Ovary (tissue), 9 donors: Measurements from ENCODE around the gene UBE2A. TPM values are rescaled to one million over a fixed set of nuclear protein-coding genes. Genes with fewer than 3 reads are reported as not detected.

Experiments used
- DNase-seq, 5 donors: peaks; one replicate each; pipeline ENCODE4 v3.0.0-alpha.2; 2019 to 2020
- H3K27ac ChIP-seq, 2 donors: fragments of 200-600 bp; one replicate each; pipeline versions ENCODE4 v1.5.1 to v1.8.0; 2019 to 2022
- H3K27me3 ChIP-seq: fragments of 200-600 bp; one replicate; pipeline ENCODE4 v1.8.0; 2022
- H3K36me3 ChIP-seq: fragments of 200-600 bp; sonication (generic); one replicate; pipeline ENCODE4 v1.5.1; 2019
- H3K4me1 ChIP-seq: one replicate; pipeline ENCODE4 v1.8.1; 2013; ENCODE audit warnings: mild to moderate bottlenecking, moderate library complexity; ENCODE audit not compliant: insufficient read depth
- H3K4me3 ChIP-seq: fragments of 200-600 bp; sonication (generic); one replicate; pipeline ENCODE4 v1.5.1; 2017
- H3K9me3 ChIP-seq, 2 donors: fragments of 200-600 bp in 1 of 2; sonication (generic) in 1 of 2; one replicate each; pipeline versions ENCODE4 v1.5.1 to v1.8.1; 2013 to 2019; ENCODE audit warnings: mild to moderate bottlenecking in 1 of 2, moderate library complexity in 1 of 2
- EP300 ChIP-seq: sonication (generic); formaldehyde crosslinking; IDR thresholded peaks from one replicate; pipeline ENCODE4 v1.6.1; 2017; ENCODE audit warnings: antibody characterized with exemption
- POLR2A ChIP-seq: fragments of 450-650 bp; IDR thresholded peaks from one replicate; pipeline ENCODE4 v1.6.1; 2017; ENCODE audit warnings: antibody characterized with exemption, mild to moderate bottlenecking, moderate library complexity
- WGBS, 3 donors: extraction: QIAGEN DNeasy Blood & Tissue Kit in 1 of 3; methylation state at CpG; one replicate each; pipeline versions ENCODE4 v1.1.5 to v1.1.7; 2013 to 2017; 5-methylcytosine and 5-hydroxymethylcytosine counted together
- intact Hi-C, 4 donors: fragments of 100-400 bp; cut with DNase I; formaldehyde crosslinking; loops; one replicate each; pipeline versions ENCODE4 v1.11.0 to v1.15.1; 2022 to 2023
- polyA plus RNA-seq, 2 donors: library from polyadenylated mRNA; stranded (reverse); fragments of 200-250 nt in 1 of 2; fragments of 350-450 nt in 1 of 2; fragmentation: Illumina TruSeq in 1 of 2; extraction: RNeasy Lipid Tissue Mini Kit (QIAGEN cat#74804) in 1 of 2; gene quantifications; one replicate each; pipeline ENCODE4 v1.2.3, GENCODE V29; 2013 to 2014
- total RNA-seq, 7 donors: library from RNA; depleted of rRNA in 2 of 7; stranded (reverse); fragments of >200 nt in 2 of 7; fragmentation: NEBNext Ultra II Directional in 3 of 7; extraction: Animal tissue kit (Norgen Biotek cat#: 25700) in 3 of 7; gene quantifications; one replicate each; pipeline versions ENCODE4 v1.1.0 to v1.2.4, GENCODE V29; 2016 to 2023
- TF ChIP-seq, protein P1 (sequence below), 3 donors: fragments of 450-650 bp in 2 of 3; fragments of 200-600 bp in 1 of 3; IDR thresholded peaks; one replicate each; pipeline versions ENCODE4 v1.5.1 to v1.8.0; 2016 to 2022; ENCODE audit warnings: antibody characterized with exemption in 3 of 3, mild to moderate bottlenecking in 1 of 3
- donor health status: DM: no; HTN: no; CAD: no; lungs with moderate emphysema.
- donor health status: DM: no; HTN: no; CAD: no.
- donor health status: Bipolar disorder and iron deficiency.
- donor health status: DM: yes; HTN: yes; CAD: no.
- donor health status: DM: no; HTN: no; CAD: no.
- donor health status: DM: yes; HTN: yes; CAD: no.

Gene UBE2A
- total and polyA plus RNA-seq, 9 donors = 25.0 to 86.0 (median 30.2) TPM

DNA sequence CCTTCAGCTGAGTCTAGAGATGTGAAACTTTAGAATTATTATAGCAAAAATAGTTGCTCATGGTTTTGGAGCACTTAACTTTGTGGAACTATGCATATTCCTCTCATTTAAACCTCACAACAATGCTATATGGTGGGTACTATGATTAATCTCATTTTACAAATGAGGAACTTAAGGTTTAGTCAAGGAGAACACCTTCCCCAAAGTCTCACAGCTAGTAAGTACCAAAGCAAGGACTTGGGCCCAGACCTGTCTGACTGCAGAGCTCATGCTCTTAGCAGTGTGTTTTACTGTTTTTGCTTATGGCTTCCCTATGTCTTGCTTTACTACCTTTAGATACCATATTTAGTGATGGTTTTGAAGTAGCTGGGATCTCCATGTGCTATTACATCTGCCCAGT, 5.1 kb downstream of the UBE2A start:
- TF ChIP-seq POLR2A (no peak), EP300 (no peak)
- TF ChIP-seq, protein P1, sequence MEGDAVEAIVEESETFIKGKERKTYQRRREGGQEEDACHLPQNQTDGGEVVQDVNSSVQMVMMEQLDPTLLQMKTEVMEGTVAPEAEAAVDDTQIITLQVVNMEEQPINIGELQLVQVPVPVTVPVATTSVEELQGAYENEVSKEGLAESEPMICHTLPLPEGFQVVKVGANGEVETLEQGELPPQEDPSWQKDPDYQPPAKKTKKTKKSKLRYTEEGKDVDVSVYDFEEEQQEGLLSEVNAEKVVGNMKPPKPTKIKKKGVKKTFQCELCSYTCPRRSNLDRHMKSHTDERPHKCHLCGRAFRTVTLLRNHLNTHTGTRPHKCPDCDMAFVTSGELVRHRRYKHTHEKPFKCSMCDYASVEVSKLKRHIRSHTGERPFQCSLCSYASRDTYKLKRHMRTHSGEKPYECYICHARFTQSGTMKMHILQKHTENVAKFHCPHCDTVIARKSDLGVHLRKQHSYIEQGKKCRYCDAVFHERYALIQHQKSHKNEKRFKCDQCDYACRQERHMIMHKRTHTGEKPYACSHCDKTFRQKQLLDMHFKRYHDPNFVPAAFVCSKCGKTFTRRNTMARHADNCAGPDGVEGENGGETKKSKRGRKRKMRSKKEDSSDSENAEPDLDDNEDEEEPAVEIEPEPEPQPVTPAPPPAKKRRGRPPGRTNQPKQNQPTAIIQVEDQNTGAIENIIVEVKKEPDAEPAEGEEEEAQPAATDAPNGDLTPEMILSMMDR (IDR thresholded peaks at IDR 0.05) = no peak
- no peaks in the 10 kb centered on the region for H3K36me3 ChIP-seq
- no peaks in the 10 kb centered on the region for H3K4me1 ChIP-seq
- H3K9me3 ChIP-seq = no peaks in the 10 kb centered on the region
- H3K4me3 ChIP-seq = no peak overlapping the region
- intact Hi-C loops = no loop called here
- H3K27ac ChIP-seq = no peak overlapping the region
- DNase-seq = no peak
- H3K27me3 ChIP-seq = no peaks in the 10 kb centered on the region

DNA sequence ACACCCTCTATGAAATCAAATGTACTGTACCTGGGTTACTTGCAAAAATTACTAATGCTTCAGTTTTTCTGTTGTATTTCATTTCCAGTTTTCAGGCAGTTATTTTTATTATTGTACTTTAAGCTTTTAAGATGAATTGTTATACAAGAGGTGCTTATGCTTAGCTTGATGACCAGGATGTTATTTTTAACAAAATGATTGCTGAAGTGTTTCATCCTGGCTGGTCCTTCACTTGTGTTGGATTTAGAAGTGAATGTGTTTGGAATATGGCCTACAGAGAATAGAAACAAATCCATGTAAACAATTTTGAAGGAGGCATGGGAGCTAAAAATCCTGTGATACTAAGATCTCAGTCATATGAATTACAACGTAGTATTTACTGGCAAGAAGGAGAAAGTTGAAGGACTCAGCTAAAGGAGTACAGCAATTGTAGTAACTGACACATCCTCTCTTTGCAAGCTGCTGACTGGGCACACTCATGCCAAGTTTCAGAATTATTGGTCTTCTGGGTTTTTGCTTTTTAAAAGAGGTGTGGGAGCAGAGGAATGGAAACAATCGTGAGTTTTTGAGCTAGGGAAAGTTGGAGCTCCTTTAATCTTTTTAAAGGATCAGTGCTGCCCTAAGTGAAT, 9.2 kb downstream of the UBE2A start:
- no peaks in the 10 kb centered on the region for H3K9me3 ChIP-seq
- H3K27me3 ChIP-seq = no peaks in the 10 kb centered on the region
- TF ChIP-seq POLR2A = no peak
- no peak for TF ChIP-seq EP300
- TF ChIP-seq, protein P1 (IDR thresholded peaks at IDR 0.05) = no peak
- WGBS, 3 donors = 19 to 29% (median 21%) methylated on average over 2 of the region's 2 CpGs
- H3K27ac ChIP-seq = no peak overlapping the region
- intact Hi-C loops = no loop called here
- H3K4me3 ChIP-seq = no peak overlapping the region
- H3K4me1 ChIP-seq = no peaks in the 10 kb centered on the region
- no peaks in the 10 kb centered on the region for H3K36me3 ChIP-seq
- DNase-seq = no peak

DNA sequence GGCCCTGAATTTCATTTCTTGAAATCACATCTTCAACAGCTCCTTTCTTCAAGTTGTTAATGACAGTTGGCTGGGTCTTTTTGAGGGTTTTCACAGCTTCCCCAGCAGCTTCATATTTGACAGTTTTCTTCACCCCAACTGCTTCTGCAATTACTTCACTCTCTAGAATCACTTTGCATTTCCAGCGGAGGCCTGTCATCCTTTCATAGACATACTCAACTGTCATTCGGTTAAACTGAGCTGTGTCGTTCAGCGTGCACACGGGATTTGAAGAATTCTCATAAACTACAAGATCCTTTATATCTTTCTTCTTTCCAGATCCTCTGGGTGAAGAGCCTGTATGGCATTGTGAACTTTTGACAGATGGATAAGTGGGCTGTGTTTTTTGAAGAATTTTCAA, 15.4 kb downstream of the UBE2A start:
- WGBS, 3 donors = 89 to 92% (median 91%) methylated on average over 5 of the region's 5 CpGs
- Histone ChIP-seq H3K27ac (no peak overlapping the region), H3K27me3 (no peaks in the 10 kb centered on the region), H3K36me3 (no peaks in the 10 kb centered on the region), H3K4me3 (no peak overlapping the region), H3K9me3 (no peaks in the 10 kb centered on the region), H3K4me1 (no peaks in the 10 kb centered on the region)
- intact Hi-C loops = no loop called here
- TF ChIP-seq, protein P1 (IDR thresholded peaks at IDR 0.05) = no peak
- TF ChIP-seq POLR2A = no peak
- TF ChIP-seq EP300 = no peak
- no peak for DNase-seq

DNA sequence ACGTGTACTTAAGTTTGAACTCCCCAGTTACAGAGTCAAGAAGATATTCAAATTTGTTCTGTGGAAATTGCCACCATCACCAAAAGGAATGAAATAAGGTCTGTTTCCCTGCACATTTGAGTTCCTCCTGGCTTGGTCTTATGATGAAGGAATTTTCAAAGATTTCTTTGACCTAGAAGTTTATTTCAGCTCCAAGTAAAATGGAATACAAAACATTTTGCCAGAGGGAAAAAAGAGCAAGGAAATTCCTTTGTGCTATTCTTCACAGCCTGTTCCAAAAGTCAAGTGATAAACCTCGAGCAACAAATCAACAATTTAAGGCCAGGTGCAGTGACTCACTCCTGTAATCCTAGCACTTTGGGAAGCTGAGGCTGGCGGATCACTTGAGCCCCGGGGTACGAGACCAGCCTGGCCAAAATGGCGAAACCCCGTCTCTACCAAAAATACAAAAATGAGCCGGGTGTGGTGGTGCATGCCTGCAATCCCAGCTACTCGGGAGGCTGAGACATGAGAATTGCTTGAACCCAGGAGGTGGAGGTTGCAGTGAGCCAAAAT, 28.4 kb downstream of the UBE2A start:
- no peak overlapping the region for H3K27ac ChIP-seq
- WGBS, 3 donors = 50 to 61% (median 50%) methylated on average over 9 of the region's 9 CpGs
- TF ChIP-seq POLR2A (no peak), EP300 (no peak)
- TF ChIP-seq, protein P1 (IDR thresholded peaks at IDR 0.05) = no peak
- no peaks in the 10 kb centered on the region for H3K27me3 ChIP-seq
- no peaks in the 10 kb centered on the region for H3K36me3 ChIP-seq
- H3K9me3 ChIP-seq = no peaks in the 10 kb centered on the region
- DNase-seq = no peak
- intact Hi-C loops = no loop called here
- H3K4me1 ChIP-seq = no peaks in the 10 kb centered on the region
- H3K4me3 ChIP-seq = no peak overlapping the region
